NCI-H2196 treated with DMSO at 0.1 percent for 48 hours (cell line): ENCODE data around the gene EME2.
A peak's percentile ranks its signal among the peaks of the same experiment; 100 is the strongest.
"Not testable (repeated sequence)": the region's sequence is repeated elsewhere in the genome, so short reads cannot be mapped to it uniquely, and the experiment has no call there.

ENCODE experiments used
- DNase-seq: peaks from one replicate; lab custom pipeline; 2025; ENCODE audit not compliant: unreplicated experiment; lab: John Stamatoyannopoulos, UW

Gene EME2

DNA sequence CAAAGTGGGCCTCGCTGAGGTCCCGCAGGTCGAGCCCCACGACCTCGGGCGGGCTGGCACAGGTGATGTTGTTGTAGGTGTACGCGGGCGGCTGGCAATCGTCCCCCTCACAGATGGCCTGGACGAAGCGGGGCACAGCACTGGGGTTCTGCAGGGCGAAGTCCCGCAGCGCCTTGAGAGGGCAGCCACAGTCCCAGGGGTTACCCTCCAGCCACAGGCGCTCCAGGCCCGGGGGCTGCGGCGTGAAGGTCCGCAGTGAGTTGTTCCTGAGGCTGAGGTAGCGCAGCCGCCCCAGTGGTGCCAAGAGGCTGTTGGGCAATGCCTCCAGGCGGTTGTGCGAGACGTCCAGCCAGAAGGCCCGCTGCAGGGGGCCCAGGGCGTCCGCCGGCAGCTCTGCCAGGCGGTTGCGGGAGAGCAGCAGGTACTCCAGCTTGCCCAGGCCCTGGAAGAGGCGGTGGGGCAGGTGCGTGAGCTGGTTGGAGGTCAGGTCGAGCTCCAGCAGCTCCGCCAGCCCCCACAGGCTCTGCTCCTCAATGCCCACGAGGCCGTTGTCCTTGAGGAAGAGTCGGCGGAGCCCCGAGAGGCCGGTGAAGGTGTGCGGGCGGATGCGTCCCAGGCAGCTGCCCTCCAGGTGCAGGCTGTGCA lies 18.1 kb downstream of the EME2 start:
- no peak for DNase-seq

DNA sequence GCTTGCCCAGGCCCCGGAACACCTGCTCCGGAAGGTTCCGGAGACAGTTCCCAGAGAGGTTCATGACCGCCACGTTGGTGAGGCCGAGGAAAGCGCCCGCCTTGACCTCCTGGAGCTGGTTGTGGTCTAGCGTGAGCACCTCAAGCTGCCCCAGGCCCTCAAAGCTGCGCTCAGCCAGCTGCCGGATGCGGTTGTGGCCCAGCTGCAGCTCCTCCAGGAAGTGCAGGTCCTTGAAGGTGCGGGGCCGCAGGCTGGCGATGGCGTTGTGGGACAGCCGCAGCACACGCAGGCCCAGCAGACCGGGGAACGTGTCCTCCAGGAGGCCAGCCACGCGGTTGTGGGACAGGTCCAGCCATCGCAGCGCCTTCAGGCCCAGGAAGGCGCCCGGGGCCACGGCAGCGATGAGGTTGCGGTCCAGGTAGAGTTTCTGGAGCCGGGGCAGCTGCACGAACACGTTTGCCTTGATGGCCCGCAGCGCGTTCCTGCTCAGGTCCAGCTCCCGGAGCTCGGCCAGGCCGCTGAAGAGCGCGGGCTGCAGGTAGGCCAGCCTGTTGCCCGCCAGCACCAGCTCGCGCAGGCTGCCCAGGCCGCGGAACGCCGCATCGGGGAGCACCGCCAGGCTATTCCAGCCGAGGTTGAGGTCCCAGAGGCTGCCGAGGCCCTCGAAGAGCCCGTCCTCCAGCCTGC lies 18.8 kb downstream of the EME2 start:
- no peak for DNase-seq

GRCh38 chr16:1791943-1792812 lies 19.6 kb downstream of the EME2 start:
- DNase-seq = no peak

- no peak for DNase-seq
These were observed 20.4 kb downstream of the EME2 start for GRCh38 chr16:1792836-1793577.

- no peak for DNase-seq
These were observed 21.1 kb downstream of the EME2 start, which contains the start of gene IGFALS for GRCh38 chr16:1793578-1794220. Gene IGFALS (minus strand): TSS chr16:1793705. CDS start chr16:1793652, 53 bp downstream.

DNA sequence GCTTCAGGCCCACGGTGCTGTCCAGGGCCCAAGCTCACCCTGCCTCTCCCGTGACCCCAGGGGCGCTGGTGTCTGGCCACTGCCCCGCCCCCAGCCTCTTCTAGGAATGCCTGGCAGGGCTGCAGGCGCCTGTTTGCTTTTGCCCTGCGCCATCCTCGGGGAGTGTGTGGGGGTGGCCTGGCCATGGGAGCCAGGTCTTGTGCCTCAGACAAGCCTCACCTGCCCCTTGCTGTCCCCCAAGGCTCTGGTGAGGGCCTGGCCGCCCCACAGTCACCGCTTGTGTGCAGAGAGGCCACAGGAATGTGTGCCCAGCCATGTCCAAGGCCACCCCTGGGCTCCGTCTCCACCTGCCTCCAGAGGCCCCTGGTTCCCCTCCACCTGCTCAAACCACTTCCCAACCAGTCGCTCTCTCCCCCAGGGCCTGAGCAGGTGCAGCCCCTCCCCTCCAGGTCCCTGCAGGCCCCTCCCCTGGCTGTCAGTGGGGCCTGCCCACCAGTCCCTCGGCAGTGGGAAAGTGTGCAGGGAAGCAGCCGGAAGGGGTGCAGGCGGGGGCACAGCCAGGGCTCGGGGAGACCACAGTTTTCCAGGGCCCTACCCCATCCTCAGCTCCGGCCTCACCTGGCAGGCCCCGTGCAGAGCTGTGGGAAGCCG lies 21.7 kb downstream of the EME2 start:
- no peak for DNase-seq

DNA sequence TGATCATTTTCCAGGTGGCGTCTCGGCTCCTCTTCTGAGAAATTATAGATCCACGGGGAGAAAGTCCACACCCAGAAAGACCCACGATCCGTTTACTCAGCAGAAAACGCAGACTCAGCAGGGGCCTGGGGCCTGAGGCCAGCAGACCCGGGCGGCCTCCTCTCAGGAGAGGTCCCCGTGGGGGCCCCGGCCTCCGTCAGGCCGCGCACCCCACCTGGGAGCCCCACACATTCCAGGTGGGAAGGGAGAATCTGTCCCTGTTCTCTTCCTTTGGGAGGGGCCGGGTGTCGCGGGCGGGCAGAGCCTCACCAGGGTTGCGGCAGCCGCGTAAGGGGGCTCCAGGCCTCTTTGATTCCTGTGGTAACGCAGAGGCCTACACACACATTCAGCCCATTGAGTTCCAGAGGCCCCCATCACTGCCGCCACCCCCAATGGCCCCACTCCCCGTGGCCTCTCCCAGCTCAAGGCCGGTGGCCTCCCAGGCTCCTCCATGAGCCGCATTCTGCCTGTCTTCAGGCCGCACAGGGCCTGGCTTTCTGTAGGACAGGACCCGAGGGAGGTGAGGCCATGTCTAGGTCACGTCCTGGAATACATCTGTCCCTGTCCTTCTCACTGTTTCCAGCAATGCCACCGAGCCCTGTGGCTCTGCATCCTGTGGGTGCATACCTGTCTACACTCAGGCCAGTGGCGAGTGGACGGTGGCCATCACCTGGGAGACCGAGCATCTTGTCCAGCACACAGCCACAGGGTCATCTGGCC lies 22.5 kb downstream of the EME2 start:
- DNase-seq = no peak

DNA sequence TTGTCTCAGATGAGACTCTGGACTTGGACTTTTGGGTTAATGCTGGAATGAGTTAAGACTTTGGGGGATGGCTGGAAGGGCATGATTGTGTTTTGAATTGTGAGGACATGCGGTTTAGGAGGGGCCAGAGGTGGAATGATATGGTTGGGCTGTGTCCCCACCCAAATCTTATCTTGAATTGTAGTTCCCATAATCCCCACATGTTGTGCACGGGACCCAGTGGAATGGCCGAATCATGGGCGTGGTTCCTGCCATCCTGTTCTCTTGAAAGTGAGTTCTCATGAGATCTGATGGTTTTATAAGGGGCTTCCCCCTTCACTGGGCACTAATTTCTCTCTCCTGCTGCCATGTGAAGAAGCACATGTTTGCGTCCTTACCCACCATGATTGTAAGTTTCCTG lies 26.7 kb downstream of the EME2 start:
- not testable (repeated sequence) for DNase-seq

- DNase-seq = no peak
These were observed 28.1 kb downstream of the EME2 start for GRCh38 chr16:1800701-1801100.

DNA sequence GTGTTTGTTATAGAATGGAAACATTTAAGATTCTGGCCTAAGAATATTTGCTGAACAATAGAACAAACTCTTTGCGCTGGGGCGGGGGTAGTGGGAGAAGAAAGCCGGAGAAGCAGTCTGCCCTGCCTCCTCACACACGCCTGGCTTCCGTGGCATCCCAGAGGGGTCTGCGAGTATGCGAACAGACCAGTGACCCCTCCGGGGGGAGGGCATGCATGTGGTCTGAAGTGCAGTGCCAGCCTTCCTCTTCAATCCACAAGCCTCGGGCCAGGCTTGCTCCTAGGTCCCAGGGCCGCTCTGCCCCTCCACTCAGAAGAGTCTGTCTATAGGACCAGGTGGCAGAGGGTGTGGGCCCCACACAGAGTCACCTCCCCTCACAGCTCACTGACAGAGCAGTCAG lies 35.0 kb downstream of the EME2 start:
- no peak for DNase-seq

GRCh38 chr16:1808691-1809090 lies 36.1 kb downstream of the EME2 start:
- DNase-seq = no peak

DNA sequence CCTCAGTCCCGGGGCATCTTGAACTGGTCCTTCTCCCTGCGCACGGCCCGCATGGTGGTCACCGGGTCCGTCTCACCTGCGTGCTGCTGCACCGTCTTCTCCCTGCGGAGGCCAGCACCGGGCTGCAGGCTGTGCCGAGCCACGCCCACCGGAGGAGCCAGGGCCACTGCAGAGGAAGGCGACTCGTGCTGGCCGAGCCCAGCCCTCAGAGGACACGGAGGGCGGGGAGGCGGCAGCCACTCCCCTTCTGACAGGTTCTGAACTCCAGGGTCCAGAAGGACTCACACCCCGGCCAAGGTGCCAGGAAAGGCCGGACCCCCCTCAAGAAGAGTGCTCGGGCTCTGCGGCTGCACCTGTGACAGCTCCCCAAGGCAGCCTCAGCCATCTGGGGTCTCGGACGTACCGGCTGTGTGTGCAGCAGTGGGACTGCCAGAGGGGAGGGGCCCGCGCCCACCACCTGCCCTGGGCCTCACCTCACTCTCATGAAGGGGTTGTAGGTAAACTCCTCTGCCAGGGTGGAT lies 36.7 kb downstream of the EME2 start:
- DNase-seq = no peak

GRCh38 chr16:1810106-1810505 lies 37.5 kb downstream of the EME2 start:
- DNase-seq = no peak

GRCh38 chr16:1810536-1810935 lies 37.9 kb downstream of the EME2 start:
- DNase-seq = no peak

DNA sequence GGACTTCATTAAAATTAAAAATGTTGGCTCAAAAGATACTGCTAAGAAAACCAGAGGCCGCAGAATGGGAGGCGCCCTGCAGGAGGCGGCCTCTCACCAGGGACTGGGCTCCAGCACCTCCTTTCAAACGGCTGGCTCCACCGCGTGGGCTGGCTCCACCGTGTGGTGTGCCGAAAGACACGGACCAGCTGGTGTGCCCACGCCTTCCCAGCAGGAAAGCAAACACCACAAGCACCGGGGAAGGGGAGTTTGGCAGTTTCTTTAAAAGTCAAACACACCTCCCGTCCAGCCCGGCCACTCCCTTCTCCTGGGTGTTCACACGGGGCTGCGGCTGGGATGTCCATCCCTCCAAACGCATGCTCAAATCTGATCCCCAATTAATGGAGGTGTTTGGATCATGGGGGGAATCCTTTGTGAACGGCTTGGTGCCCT lies 40.1 kb downstream of the EME2 start:
- peak; percentile 58 for DNase-seq

DNA sequence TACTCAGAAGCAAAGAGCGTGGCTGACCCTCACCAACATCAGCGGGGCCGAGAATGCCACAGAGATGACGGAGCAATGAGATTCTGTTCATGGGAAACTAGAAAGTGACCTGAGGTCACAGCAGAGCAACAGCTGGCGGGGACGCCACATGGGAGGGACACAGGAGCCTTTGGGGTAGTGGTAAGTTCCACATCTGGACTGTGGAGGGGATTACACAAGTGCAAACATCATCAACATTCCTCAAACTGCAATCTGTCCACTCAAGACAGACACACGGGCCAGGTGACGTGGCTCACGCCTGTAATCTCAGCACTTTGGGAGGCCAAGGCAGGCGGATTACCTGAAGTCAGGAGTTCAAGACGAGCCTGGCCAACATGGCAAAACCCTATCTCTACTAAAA lies 42.9 kb downstream of the EME2 start:
- no peak for DNase-seq

DNA sequence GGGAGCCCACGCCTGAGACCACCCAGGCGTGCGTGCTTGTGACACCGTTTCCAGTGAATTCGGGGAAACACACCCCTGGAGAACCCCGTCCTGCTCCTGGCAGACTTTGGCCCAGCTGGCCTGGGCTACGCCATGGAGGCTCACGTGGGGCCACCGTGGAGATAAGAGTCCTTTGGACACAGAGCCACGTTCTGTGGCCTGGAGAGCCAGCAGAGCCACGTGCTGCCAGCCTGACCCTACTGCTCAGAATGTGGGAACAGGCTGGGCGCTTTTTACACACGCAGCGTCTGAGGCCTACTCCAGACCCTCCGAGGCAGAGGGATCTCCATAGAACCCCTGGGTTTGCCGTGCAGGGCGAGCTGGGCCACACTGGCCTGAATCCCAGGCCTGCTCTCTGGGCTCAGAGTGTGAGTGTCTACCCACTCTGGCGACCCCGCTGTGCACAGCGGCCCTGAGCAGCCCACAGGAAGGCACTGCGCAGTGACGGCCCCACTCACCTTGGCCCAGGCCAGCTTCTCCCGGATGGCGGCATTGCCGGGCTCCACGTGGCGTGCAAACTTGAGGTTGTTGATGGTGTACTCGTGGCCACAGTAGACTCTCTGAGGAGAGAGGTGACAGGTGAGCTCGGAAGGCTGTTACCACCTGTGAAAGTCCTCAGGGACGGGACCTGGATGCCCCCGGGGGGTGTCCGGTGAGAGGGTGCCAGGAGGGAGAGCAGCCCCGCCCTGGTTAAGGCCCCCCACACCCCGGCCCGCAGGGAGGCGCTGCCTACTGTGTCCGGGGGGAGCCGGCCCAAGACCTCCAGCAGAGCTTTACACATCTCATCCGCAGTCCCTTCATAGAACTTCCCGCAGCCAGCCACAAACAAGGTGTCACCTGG lies 44.0 kb downstream of the EME2 start:
- DNase-seq = no peak

- no peak for DNase-seq
These were observed 44.6 kb downstream of the EME2 start for GRCh38 chr16:1817276-1817589.
